Cardiac muscle cell (in vitro differentiated cells and primary cell): ENCODE results near the gene NPAS3. TPM values are rescaled to one million over a fixed set of nuclear protein-coding genes. Genes with fewer than 3 reads are reported as not detected.

Experiments used
- DNase-seq, 2 donors: peaks; one replicate each; pipeline versions ENCODE4 v3.0.0 to v3.0.0-alpha.2; 2010 to 2017; ENCODE audit warnings: low read depth in 1 of 2, low spot score in 1 of 2
- H3K27ac ChIP-seq: fragments of 200-600 bp; sonication (generic); 2 replicates; pipeline ENCODE4 v1.5.1; 2016
- H3K27me3 ChIP-seq: fragments of 200-600 bp; sonication (generic); 2 replicates; pipeline ENCODE4 v1.6.0; 2016; ENCODE audit warnings: control low read depth
- H3K36me3 ChIP-seq: fragments of 200-600 bp; sonication (generic); 2 replicates; pipeline ENCODE4 v1.5.1; 2016; ENCODE audit warnings: control low read depth
- H3K4me1 ChIP-seq: fragments of 200-600 bp; sonication (generic); 2 replicates; pipeline ENCODE4 v1.8.1; 2017; ENCODE audit warnings: low read depth, mild to moderate bottlenecking, mixed run types
- H3K4me3 ChIP-seq: fragments of 200-600 bp; sonication (generic); 2 replicates; pipeline ENCODE4 v1.5.1; 2016; ENCODE audit warnings: mild to moderate bottlenecking
- H3K9me3 ChIP-seq: fragments of 200-600 bp; sonication (generic); 2 replicates; pipeline ENCODE4 v1.5.1; 2017; ENCODE audit warnings: low read depth, mild to moderate bottlenecking, control low read depth
- polyA plus RNA-seq: library from polyadenylated mRNA; unstranded; fragments of >200 nt; fragmentation: Nextera tagmentation; extraction: Ambion mirVana; gene quantifications from 2 replicates; pipeline ENCODE4 v1.2.1, GENCODE V29; 2016
- total RNA-seq: library from RNA; depleted of rRNA; stranded (reverse); fragments of >200 nt; gene quantifications from 2 replicates; pipeline ENCODE4 v1.2.3, GENCODE V29; 2016
- TF ChIP-seq, protein P1 (sequence below): IDR thresholded peaks from 2 replicates; pipeline ENCODE4 v1.5.1; 2012; ENCODE audit warnings: low read depth, mild to moderate bottlenecking, low read length

NPAS3 gene
- total and polyA plus RNA-seq, 2 experiments from 2014 or later, result 0.18 TPM

- no peak for DNase-seq
- no peaks in the 10 kb centered on the region for H3K9me3 ChIP-seq
These were observed 565.8 kb downstream of the NPAS3 start for GRCh38 chr14:33504246-33505099.

GRCh38 chr14:33505266-33505962 is 566.7 kb downstream of the NPAS3 start:
- no peak overlapping the region for H3K4me3 ChIP-seq
- no peak for DNase-seq
- no peaks in the 10 kb centered on the region for H3K36me3 ChIP-seq
- H3K9me3 ChIP-seq, result no peaks in the 10 kb centered on the region
- no peak overlapping the region for H3K27ac ChIP-seq
- TF ChIP-seq, protein P1, sequence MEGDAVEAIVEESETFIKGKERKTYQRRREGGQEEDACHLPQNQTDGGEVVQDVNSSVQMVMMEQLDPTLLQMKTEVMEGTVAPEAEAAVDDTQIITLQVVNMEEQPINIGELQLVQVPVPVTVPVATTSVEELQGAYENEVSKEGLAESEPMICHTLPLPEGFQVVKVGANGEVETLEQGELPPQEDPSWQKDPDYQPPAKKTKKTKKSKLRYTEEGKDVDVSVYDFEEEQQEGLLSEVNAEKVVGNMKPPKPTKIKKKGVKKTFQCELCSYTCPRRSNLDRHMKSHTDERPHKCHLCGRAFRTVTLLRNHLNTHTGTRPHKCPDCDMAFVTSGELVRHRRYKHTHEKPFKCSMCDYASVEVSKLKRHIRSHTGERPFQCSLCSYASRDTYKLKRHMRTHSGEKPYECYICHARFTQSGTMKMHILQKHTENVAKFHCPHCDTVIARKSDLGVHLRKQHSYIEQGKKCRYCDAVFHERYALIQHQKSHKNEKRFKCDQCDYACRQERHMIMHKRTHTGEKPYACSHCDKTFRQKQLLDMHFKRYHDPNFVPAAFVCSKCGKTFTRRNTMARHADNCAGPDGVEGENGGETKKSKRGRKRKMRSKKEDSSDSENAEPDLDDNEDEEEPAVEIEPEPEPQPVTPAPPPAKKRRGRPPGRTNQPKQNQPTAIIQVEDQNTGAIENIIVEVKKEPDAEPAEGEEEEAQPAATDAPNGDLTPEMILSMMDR, result no peak
- H3K4me1 ChIP-seq, result no peaks in the 10 kb centered on the region
- H3K27me3 ChIP-seq, result no peaks in the 10 kb centered on the region

More at GRCh38 chr14:33504246-33505099, 565.8 kb downstream of the NPAS3 start:
- Histone ChIP-seq H3K27ac (no peak overlapping the region), H3K27me3 (no peaks in the 10 kb centered on the region), H3K36me3 (no peaks in the 10 kb centered on the region), H3K4me3 (no peak overlapping the region), H3K4me1 (no peaks in the 10 kb centered on the region)
- TF ChIP-seq, protein P1, result no peak

DNA sequence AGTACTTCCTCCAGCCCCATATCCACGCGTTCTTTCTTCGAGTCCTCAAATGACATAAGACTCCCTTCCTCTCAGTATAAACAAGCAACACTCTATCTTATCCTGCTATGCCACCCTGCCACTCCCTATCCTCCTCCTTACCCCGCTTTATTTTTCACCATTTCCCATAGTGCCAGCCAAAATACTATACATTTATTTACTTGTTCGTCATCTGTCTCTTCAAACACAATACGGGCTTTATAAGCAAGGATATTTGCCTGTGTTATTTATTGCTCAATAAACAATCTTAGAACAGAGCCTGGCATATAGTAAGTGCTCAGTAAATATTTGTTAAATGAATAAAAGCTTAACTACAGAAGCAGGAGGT is 567.3 kb downstream of the NPAS3 start:
- no peaks in the 10 kb centered on the region for H3K9me3 ChIP-seq
- no peak for DNase-seq
- no peaks in the 10 kb centered on the region for H3K27me3 ChIP-seq
- H3K36me3 ChIP-seq, result no peaks in the 10 kb centered on the region
- TF ChIP-seq, protein P1, result no peak
- H3K4me3 ChIP-seq, result no peak overlapping the region
- H3K27ac ChIP-seq, result no peak overlapping the region
- H3K4me1 ChIP-seq, result no peaks in the 10 kb centered on the region

- DNase-seq, result no peak
- Histone ChIP-seq H3K36me3 (no peaks in the 10 kb centered on the region), H3K27ac (no peak overlapping the region), H3K4me1 (no peaks in the 10 kb centered on the region), H3K9me3 (no peaks in the 10 kb centered on the region), H3K27me3 (peaks cover 8% of the 10 kb centered on the region), H3K4me3 (no peak overlapping the region)
- TF ChIP-seq, protein P1, result no peak
These were observed 569.7 kb downstream of the NPAS3 start for GRCh38 chr14:33508126-33509062.

- H3K27ac ChIP-seq, result no peak overlapping the region
- TF ChIP-seq, protein P1, result no peak
- DNase-seq, result peak in 1 of 2 donors; percentile 11
- no peaks in the 10 kb centered on the region for H3K36me3 ChIP-seq
- no peak overlapping the region for H3K4me3 ChIP-seq
- H3K4me1 ChIP-seq, result peaks cover 5% of the 10 kb centered on the region
- peaks cover 8% of the 10 kb centered on the region for H3K27me3 ChIP-seq
- H3K9me3 ChIP-seq, result no peaks in the 10 kb centered on the region
These were observed 570.8 kb downstream of the NPAS3 start for GRCh38 chr14:33509454-33509853.
